Upper lobe of left lung (tissue), 6 donors: ENCODE data around the gene MOG. TPM values are rescaled to one million over a fixed set of nuclear protein-coding genes. Genes with fewer than 3 reads are reported as not detected.

Source experiments
- ATAC-seq, 2 donors: fragments of 200-7000 bp; cut with Tn5 transposase; one replicate each; pipeline ENCODE4 v1.9.1; 2022; ENCODE audit warnings: mild to moderate bottlenecking in 2 of 2, moderate library complexity in 2 of 2; ENCODE audit not compliant: low FRiP score in 2 of 2
- DNase-seq, 2 donors: peaks; one replicate each; pipeline ENCODE4 v3.0.0-alpha.2; 2019 to 2020
- H3K27ac ChIP-seq, 4 donors: fragments of 200-600 bp; sonication (generic); one replicate each; pipeline ENCODE4 v1.5.1; 2016 to 2019
- H3K27me3 ChIP-seq, 4 donors: fragments of 200-600 bp; sonication (generic); one replicate each; pipeline ENCODE4 v1.5.1; 2017 to 2019
- H3K36me3 ChIP-seq, 4 donors: fragments of 200-600 bp; sonication (generic); one replicate each; pipeline ENCODE4 v1.5.1; 2016 to 2019
- H3K4me1 ChIP-seq, 4 donors: fragments of 200-600 bp; sonication (generic); one replicate each; pipeline ENCODE4 v1.5.1; 2018 to 2019
- H3K4me3 ChIP-seq, 4 donors: fragments of 200-600 bp; sonication (generic); one replicate each; pipeline ENCODE4 v1.5.1; 2017 to 2019; ENCODE audit warnings: mild to moderate bottlenecking in 2 of 4, moderate library complexity in 1 of 4
- H3K9me3 ChIP-seq, 4 donors: fragments of 200-600 bp; sonication (generic); one replicate each; pipeline ENCODE4 v1.5.1; 2018 to 2019
- CTCF ChIP-seq, 6 experiments: fragments of 450-650 bp in 4 of 6; fragments of 200-600 bp in 2 of 6; sonication (generic) in 2 of 6; IDR thresholded peaks; one replicate each; pipeline ENCODE4 v1.5.1; 2016 to 2019; ENCODE audit warnings: antibody characterized with exemption in 6 of 6
- EP300 ChIP-seq, 4 donors: sonication (generic); formaldehyde crosslinking; IDR thresholded peaks; one replicate each; pipeline ENCODE4 v1.5.1; 2017; ENCODE audit warnings: antibody characterized with exemption in 4 of 4, control low read depth in 2 of 4
- POLR2A ChIP-seq, 4 donors: fragments of 450-650 bp; IDR thresholded peaks; one replicate each; pipeline ENCODE4 v1.5.1; 2016 to 2017; ENCODE audit warnings: antibody characterized with exemption in 4 of 4, mild to moderate bottlenecking in 2 of 4
- POLR2AphosphoS5 ChIP-seq, 2 donors: sonication (generic); formaldehyde crosslinking; IDR thresholded peaks; one replicate each; pipeline ENCODE4 v1.5.1; 2017; ENCODE audit warnings: antibody characterized with exemption in 2 of 2
- WGBS, 2 donors: methylation state at CpG; one replicate each; pipeline ENCODE4 v1.1.5; 2017 to 2018; 5-methylcytosine and 5-hydroxymethylcytosine counted together
- total RNA-seq, 6 donors: library from RNA; depleted of rRNA in 4 of 6; stranded (reverse); fragments of >200 nt in 4 of 6; gene quantifications; one replicate each; pipeline versions ENCODE4 v1.1.0 to v1.2.1, GENCODE V29; 2016 to 2021
- donor health status: DM: no; HTN: no; CAD: no; lungs with moderate emphysema.
- donor health status: DM: no; HTN: yes; CAD: no; lungs with severe emphysema.

Gene MOG
- total RNA-seq, 6 donors from 2014 or later = not detected

GRCh38 chr6:29694637-29695036 lies 37.7 kb downstream of the MOG start:
- WGBS, 2 donors = 38 to 46% methylated on average over 3 of the region's 3 CpGs
- Histone ChIP-seq H3K9me3 (no peaks in the 10 kb centered on the region), H3K4me1 (no peaks in the 10 kb centered on the region), H3K36me3 (no peaks in the 10 kb centered on the region), H3K4me3 (no peak overlapping the region), H3K27ac (no peak overlapping the region), H3K27me3 (no peaks in the 10 kb centered on the region)
- TF ChIP-seq POLR2AphosphoS5 (IDR thresholded peaks at IDR 0.05) (no peak), CTCF (IDR thresholded peaks at IDR 0.05) (no peak), EP300 (IDR thresholded peaks at IDR 0.05) (no peak), POLR2A (IDR thresholded peaks at IDR 0.05) (no peak)
- ATAC-seq (no peak), DNase-seq (no peak)

GRCh38 chr6:29696147-29697125 lies 39.5 kb downstream of the MOG start:
- peak in 1 of 2 donors; percentile 26 for ATAC-seq
- no peak for DNase-seq
- Histone ChIP-seq H3K4me1 (no peaks in the 10 kb centered on the region), H3K27ac (no peak overlapping the region), H3K36me3 (no peaks in the 10 kb centered on the region), H3K4me3 (no peak overlapping the region), H3K9me3 (no peaks in the 10 kb centered on the region), H3K27me3 (no peaks in the 10 kb centered on the region)
- WGBS, 2 donors = 72% methylated on average over 10 of the region's 10 CpGs
- TF ChIP-seq CTCF (IDR thresholded peaks at IDR 0.05) (no peak), EP300 (IDR thresholded peaks at IDR 0.05) (no peak), POLR2A (IDR thresholded peaks at IDR 0.05) (no peak), POLR2AphosphoS5 (IDR thresholded peaks at IDR 0.05) (no peak)

DNA sequence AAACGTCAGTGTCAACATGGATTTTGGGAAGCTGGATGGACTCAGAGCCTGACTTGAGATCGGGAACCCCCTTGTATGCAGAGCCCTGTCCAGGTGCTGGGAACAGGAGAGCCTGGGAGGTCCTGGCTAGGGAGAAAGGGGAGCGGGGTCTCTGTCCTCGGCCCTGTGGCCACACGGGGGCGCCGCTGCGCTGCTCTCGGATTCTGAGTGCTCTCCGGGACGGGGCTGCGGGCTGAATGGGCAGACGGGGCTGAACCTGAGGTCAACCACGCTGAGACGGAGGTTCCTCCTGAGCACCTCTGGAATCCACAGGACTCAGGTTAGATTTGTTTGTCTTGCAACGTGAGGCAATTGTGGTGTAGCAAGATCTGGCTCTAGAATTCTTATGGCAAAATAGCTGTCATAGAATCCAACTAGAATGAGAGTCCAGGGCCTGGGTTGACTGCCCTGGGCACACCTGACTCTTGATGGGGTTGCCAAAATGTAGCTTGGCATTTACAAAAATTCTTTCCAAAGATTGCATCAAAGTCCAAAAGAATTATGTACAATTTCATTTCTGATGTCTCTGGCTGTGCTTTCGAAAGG lies 45.7 kb downstream of the MOG start:
- peak; percentile 55 to 93 for DNase-seq
- Histone ChIP-seq H3K4me3 (no peak overlapping the region), H3K9me3 (no peaks in the 10 kb centered on the region), H3K36me3 (no peaks in the 10 kb centered on the region), H3K4me1 (no peaks in the 10 kb centered on the region), H3K27me3 (no peaks in the 10 kb centered on the region), H3K27ac (no peak overlapping the region)
- TF ChIP-seq POLR2AphosphoS5 (IDR thresholded peaks at IDR 0.05) = no peak
- TF ChIP-seq CTCF (IDR thresholded peaks at IDR 0.05) = peak; percentile 19 to 79 (median 36)
- TF ChIP-seq EP300 (IDR thresholded peaks at IDR 0.05) = no peak
- peak; percentile 74 to 77 for ATAC-seq
- WGBS, 2 donors = 22% methylated on average over 13 to 17 of the region's 17 CpGs

DNA sequence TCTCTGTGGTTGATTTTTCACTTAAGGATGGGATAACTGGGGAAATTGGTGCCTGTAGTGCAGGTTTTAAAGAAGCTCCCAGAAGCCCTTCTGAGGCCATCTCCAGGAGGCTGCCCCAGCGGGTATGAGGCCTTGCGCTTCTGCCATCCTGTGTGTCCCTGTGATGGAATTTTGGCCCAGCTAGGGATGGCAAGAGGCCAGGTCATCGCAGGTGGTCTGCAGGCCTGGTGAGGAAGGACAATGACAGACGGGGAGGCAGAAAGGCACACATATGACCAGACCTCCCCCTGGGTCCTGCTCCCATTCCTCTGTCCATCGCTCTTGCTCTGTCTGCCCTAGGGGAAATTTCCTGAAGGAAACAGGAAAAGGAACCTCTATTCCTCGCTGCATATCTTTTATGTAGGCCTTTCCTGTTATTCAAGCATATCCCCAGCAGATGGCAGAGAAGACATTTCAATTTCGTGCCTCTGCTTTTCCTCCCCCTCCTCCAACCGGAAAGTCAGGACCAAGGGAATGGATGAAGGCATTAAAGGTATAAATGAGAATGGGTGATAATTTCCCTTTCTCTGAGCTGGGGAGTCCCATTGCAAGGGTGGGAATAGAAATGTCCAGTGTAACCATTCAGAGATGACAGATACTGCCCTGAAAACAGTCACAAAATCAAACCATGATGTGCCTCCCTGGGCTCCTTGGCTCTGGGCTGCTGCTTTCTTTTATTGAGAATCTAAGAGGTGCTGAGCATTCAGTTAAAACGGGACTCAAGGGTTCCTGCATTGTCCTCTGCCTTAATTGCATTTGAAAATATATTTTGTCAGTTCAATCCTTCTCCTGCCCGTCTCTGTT lies 48.7 kb downstream of the MOG start:
- no peaks in the 10 kb centered on the region for H3K9me3 ChIP-seq
- TF ChIP-seq EP300 (IDR thresholded peaks at IDR 0.05) (no peak), CTCF (IDR thresholded peaks at IDR 0.05) (peak; percentile 50 to 78 (median 60))
- H3K27ac ChIP-seq = no peak overlapping the region
- no peaks in the 10 kb centered on the region for H3K36me3 ChIP-seq
- peak in 1 of 2 donors; percentile 70 for ATAC-seq
- H3K4me1 ChIP-seq = no peaks in the 10 kb centered on the region
- no peak overlapping the region for H3K4me3 ChIP-seq
- 38 to 54% methylated on average over 10 of the region's 10 CpGs for WGBS, 2 donors
- DNase-seq = no peak
- no peaks in the 10 kb centered on the region for H3K27me3 ChIP-seq
